GM10266 (cell line): ENCODE data around the gene RALGAPA1.

Experiments used
- DNase-seq: peaks from one replicate; pipeline ENCODE4 v3.0.0; 2012; ENCODE audit errors: extremely low spot score
- TF ChIP-seq, protein P1 (sequence below): IDR thresholded peaks from 2 replicates; pipeline ENCODE4 v1.5.1; 2012; ENCODE audit warnings: mild to moderate bottlenecking, low read depth; ENCODE audit not compliant: control insufficient read depth, insufficient read depth; ENCODE audit errors: missing control alignments

The RALGAPA1 gene

DNA sequence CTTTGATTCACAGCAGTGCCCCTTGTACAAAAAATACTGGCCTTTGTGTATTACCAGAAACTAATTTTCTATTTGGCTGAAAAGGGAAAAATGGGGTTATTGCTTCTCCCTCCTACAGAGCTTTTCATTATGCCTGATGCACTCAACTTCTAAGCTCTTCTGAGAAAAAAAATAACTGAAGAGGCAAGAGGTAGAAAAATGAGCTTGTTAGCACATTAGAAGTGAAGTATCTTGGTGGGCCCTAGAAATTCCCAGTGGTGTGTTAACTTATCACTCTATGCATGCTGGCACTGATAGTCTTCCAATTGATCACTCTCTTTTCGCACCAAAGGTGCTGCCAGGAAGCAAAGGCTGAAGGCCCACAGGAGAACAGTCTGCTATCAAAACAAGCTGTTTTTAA, 258.0 kb downstream of the RALGAPA1 start:
- DNase-seq = no peak
- TF ChIP-seq, protein P1, sequence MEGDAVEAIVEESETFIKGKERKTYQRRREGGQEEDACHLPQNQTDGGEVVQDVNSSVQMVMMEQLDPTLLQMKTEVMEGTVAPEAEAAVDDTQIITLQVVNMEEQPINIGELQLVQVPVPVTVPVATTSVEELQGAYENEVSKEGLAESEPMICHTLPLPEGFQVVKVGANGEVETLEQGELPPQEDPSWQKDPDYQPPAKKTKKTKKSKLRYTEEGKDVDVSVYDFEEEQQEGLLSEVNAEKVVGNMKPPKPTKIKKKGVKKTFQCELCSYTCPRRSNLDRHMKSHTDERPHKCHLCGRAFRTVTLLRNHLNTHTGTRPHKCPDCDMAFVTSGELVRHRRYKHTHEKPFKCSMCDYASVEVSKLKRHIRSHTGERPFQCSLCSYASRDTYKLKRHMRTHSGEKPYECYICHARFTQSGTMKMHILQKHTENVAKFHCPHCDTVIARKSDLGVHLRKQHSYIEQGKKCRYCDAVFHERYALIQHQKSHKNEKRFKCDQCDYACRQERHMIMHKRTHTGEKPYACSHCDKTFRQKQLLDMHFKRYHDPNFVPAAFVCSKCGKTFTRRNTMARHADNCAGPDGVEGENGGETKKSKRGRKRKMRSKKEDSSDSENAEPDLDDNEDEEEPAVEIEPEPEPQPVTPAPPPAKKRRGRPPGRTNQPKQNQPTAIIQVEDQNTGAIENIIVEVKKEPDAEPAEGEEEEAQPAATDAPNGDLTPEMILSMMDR = no peak

DNA sequence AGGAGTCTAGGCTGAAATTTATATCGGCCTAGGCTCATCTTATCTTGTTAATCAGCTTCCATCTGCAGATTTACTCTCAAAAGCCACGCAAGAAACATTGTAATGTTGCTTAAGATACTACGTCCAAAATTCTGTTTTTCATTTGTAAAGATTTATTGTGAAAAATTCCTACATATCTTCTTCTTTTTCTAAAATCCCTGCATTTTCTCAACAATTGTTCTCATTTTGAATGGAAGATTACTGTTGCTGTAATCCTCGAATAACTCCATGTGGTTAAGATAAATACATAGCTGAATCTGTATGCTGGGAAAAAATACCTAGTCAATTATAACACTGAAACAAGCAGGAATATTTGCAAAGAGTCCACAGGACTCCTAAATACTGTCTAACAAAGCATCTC, 259.5 kb downstream of the RALGAPA1 start:
- TF ChIP-seq, protein P1 = no peak
- no peak for DNase-seq

DNA sequence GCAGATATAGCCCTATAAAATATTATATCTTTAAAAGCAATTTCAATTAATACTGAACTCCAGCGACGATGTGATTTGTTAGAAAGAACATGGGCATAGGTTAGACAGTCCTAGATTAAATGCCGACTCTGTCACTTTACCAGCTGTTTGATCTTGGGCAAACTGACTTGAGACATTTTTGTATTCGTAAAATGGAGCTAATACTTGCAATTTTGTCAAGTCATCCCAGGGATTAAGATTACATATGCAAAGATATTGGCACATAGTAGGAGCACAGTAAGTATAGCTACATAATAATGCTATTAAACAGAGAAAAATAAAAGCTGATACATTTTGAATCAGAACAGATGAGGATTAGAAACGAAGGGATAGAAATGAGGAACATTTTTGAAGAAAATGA, 266.1 kb downstream of the RALGAPA1 start:
- TF ChIP-seq, protein P1 = no peak
- no peak for DNase-seq

DNA sequence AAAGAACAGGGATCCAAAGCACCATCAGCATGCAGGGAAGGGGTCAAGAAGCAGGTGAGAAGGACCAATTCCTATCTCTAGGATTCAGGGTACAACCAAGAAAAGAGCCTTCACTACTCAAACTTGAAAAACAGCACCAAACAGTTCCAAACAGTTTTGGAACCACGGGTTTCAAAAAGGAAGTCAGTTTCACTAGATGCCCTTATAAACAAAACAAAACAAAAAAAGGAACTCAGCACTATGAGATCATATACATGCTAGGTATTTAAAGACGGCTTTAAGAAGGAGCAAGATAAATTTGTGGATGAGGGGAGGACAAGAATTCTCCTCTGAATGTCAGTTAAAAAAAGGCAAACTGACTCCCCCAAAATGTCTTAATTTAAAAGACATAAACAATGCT, 269.1 kb downstream of the RALGAPA1 start:
- TF ChIP-seq, protein P1 = no peak
- DNase-seq = peak; percentile 9

DNA sequence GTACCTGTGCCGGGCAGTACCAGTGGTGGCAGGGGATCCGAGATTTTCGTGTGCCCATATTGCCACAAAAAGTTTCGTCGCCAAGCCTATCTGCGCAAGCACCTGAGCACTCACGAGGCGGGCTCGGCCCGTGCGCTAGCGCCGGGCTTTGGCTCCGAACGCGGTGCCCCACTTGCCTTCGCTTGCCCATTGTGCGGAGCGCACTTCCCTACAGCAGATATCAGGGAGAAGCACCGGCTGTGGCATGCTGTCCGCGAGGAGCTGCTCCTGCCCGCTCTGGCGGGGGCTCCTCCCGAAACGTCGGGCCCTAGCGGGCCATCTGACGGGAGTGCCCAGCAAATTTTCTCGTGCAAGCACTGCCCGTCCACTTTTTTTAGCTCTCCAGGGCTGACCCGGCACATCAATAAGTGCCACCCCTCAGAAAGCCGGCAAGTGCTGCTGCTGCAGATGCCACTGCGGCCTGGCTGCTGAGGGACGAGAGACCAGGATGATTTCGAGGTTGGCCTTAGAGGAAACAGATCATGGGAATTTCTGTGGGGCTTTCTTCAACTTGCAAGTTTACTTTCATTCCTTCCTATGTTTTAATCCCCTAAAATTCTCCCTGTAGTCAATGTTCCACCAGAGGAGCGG, 273.5 kb downstream of the RALGAPA1 start:
- no peak for DNase-seq
- TF ChIP-seq, protein P1 = no peak

DNA sequence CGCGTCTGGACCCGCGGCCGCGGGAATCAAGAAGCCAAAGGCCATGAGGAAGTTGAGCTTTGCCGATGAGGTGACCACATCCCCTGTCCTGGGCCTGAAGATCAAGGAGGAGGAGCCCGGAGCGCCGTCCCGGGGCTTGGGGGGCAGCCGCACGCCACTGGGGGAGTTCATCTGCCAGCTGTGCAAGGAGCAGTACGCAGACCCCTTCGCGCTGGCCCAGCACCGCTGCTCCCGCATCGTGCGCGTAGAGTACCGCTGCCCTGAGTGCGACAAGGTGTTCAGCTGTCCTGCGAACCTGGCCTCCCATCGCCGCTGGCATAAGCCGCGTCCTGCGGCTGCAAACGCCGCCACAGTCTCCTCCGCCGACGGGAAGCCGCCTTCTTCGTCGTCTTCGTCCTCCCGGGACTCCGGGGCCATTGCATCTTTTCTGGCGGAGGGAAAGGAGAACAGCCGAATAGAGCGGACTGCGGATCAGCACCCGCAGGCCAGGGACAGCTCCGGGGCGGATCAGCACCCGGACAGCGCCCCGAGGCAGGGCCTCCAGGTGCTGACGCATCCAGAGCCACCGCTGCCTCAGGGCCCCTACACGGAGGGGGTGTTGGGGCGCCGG, 274.1 kb downstream of the RALGAPA1 start:
- TF ChIP-seq, protein P1 = no peak

DNA sequence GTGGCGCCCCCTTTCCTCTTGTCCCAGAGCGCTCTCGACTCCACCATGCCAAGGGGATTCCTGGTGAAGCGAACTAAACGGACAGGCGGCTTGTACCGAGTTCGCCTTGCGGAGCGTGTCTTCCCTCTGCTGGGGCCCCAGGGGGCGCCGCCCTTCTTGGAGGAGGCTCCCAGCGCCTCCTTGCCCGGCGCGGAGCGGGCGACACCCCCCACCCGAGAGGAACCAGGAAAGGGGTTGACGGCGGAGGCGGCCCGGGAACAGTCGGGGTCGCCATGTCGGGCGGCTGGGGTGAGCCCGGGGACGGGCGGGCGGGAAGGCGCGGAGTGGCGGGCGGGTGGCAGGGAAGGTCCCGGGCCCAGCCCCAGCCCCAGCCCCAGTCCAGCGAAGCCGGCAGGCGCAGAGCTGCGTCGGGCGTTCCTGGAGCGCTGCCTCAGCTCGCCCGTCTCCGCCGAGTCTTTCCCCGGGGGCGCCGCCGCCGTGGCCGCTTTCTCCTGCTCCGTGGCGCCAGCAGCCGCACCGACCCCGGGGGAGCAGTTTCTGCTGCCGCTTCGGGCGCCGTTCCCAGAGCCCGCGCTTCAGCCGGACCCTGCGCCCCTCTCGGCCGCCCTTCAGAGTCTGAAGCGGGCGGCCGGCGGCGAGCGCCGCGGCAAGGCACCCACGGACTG, 274.8 kb downstream of the RALGAPA1 start:
- peak; percentile 10 for DNase-seq
- TF ChIP-seq, protein P1 = peak; percentile 1

More for the DNA sequence above, 274.1 kb downstream of the RALGAPA1 start:
- peak; percentile 83 for DNase-seq
